GM19324 (cell line): ENCODE measurements around the gene TMEM19.
"Not testable (repeated sequence)": the region's sequence is repeated elsewhere in the genome, so short reads cannot be mapped to it uniquely, and the experiment has no call there.

Source experiments
- ATAC-seq: cut with Tn5 transposase; IDR thresholded peaks from one replicate; pipeline ENCODE4 v1.9.1; 2021; ENCODE audit warnings: mild to moderate bottlenecking, moderate library complexity; ENCODE audit not compliant: unreplicated experiment, low FRiP score

The TMEM19 gene

GRCh38 chr12:71664411-71665089 is 21.3 kb upstream of the TMEM19 start:
- no peak for ATAC-seq

GRCh38 chr12:71665090-71665463 is 20.8 kb upstream of the TMEM19 start:
- no peak for ATAC-seq

- no peak for ATAC-seq
Measured at GRCh38 chr12:71666259-71666658, 19.6 kb upstream of the TMEM19 start.

GRCh38 chr12:71671311-71671710 is 14.6 kb upstream of the TMEM19 start:
- ATAC-seq, result no peak

GRCh38 chr12:71671816-71672215 is 14.1 kb upstream of the TMEM19 start:
- ATAC-seq, result no peak

GRCh38 chr12:71682466-71682865 is 3.4 kb upstream of the TMEM19 start:
- ATAC-seq, result no peak

GRCh38 chr12:71683633-71684032 is 2.2 kb upstream of the TMEM19 start:
- no peak for ATAC-seq

GRCh38 chr12:71684081-71684480 is 1.8 kb upstream of the TMEM19 start:
- no peak for ATAC-seq

- ATAC-seq, result no peak
Measured at GRCh38 chr12:71685312-71685906, 473 bp upstream of the TMEM19 start.

- no peak for ATAC-seq
Measured at GRCh38 chr12:71686658-71687025, 760 bp downstream of the TMEM19 start.

- ATAC-seq, result not testable (repeated sequence)
Measured at GRCh38 chr12:71687172-71687571, 1.3 kb downstream of the TMEM19 start.

- no peak for ATAC-seq
Measured at GRCh38 chr12:71688961-71689570, 3.2 kb downstream of the TMEM19 start.

- no peak for ATAC-seq
Measured at GRCh38 chr12:71691504-71692129, 5.7 kb downstream of the TMEM19 start.

GRCh38 chr12:71693126-71693525 is 7.2 kb downstream of the TMEM19 start:
- ATAC-seq, result no peak

GRCh38 chr12:71693651-71694050 is 7.8 kb downstream of the TMEM19 start:
- peak; percentile 2 for ATAC-seq

- ATAC-seq, result peak; percentile 95
Measured at GRCh38 chr12:71694099-71694820, 8.4 kb downstream of the TMEM19 start.

- ATAC-seq, result no peak
Measured at GRCh38 chr12:71695782-71696181, 9.9 kb downstream of the TMEM19 start.

- not testable (repeated sequence) for ATAC-seq
Measured at GRCh38 chr12:71702181-71702580, 16.3 kb downstream of the TMEM19 start.

GRCh38 chr12:71702590-71702989 is 16.7 kb downstream of the TMEM19 start:
- ATAC-seq, result no peak

- no peak for ATAC-seq
Measured at GRCh38 chr12:71703206-71703605, 17.3 kb downstream of the TMEM19 start.

- ATAC-seq, result no peak
Measured at GRCh38 chr12:71704920-71705319, 19.0 kb downstream of the TMEM19 start.
